HepG2 (cell line): ENCODE measurements around the gene CDC42BPG. TPM values are rescaled to one million over a fixed set of nuclear protein-coding genes. Genes with fewer than 3 reads are reported as not detected.
A peak's percentile ranks its signal among the peaks of the same experiment; 100 is the strongest.

Source experiments
- E2F1 ChIP-seq: sonication (generic); formaldehyde crosslinking; IDR thresholded peaks from 2 replicates; pipeline ENCODE4 v1.5.0; 2020; ENCODE audit warnings: missing genetic modification reagents
- FOXA3 ChIP-seq: IDR thresholded peaks from 2 replicates; pipeline ENCODE4 v1.6.1; 2016; ENCODE audit warnings: missing genetic modification reagents, missing compliant biosample characterization
- FOXM1 ChIP-seq: sonication (generic); formaldehyde crosslinking; IDR thresholded peaks from 2 replicates; pipeline ENCODE4 v1.5.0; 2020; ENCODE audit warnings: missing genetic modification reagents
- FOXP4 ChIP-seq: sonication (generic); formaldehyde crosslinking; IDR thresholded peaks from 2 replicates; pipeline ENCODE4 v1.4.0; 2020; ENCODE audit warnings: missing genetic modification reagents
- GPBP1L1 ChIP-seq: sonication (generic); formaldehyde crosslinking; IDR thresholded peaks from 2 replicates; pipeline ENCODE4 v1.5.0; 2020; ENCODE audit warnings: mild to moderate bottlenecking, missing genetic modification reagents
- HMG20B ChIP-seq: conservative IDR thresholded peaks from 2 replicates; pipeline ENCODE4 v1.6.1; 2016; ENCODE audit warnings: missing genetic modification reagents, missing compliant biosample characterization
- JUND ChIP-seq: sonication (generic); formaldehyde crosslinking; IDR thresholded peaks from 2 replicates; pipeline ENCODE4 v1.8.0; 2022; ENCODE audit warnings: mild to moderate bottlenecking, missing genetic modification reagents
- MEIS2 ChIP-seq: sonication (generic); formaldehyde crosslinking; IDR thresholded peaks from 2 replicates; pipeline ENCODE4 v1.9.0; 2021; ENCODE audit warnings: mild to moderate bottlenecking, missing genetic modification reagents
- PHF8 ChIP-seq: sonication (generic); formaldehyde crosslinking; IDR thresholded peaks from 2 replicates; pipeline ENCODE4 v1.5.0; 2020; ENCODE audit warnings: missing genetic modification reagents
- POLR2AphosphoS2 ChIP-seq: IDR thresholded peaks from 2 replicates; pipeline ENCODE4 v1.6.1; 2011; ENCODE audit warnings: low read depth, low read length, improper control_type of control experiment
- REPIN1 ChIP-seq: sonication (generic); formaldehyde crosslinking; IDR thresholded peaks from 2 replicates; pipeline ENCODE4 v1.8.0; 2022; ENCODE audit warnings: missing genetic modification reagents, low read depth, mild to moderate bottlenecking, borderline replicate concordance
- SIX1 ChIP-seq: sonication (generic); formaldehyde crosslinking; IDR thresholded peaks from 2 replicates; pipeline ENCODE4 v1.4.0; 2020; ENCODE audit warnings: missing genetic modification reagents, borderline replicate concordance
- SMAD1 ChIP-seq: sonication (generic); formaldehyde crosslinking; IDR thresholded peaks from 2 replicates; pipeline ENCODE4 v1.4.0; 2020; ENCODE audit warnings: missing genetic modification reagents, low read depth, mild to moderate bottlenecking, borderline replicate concordance
- SNAPC4 ChIP-seq: sonication (generic); formaldehyde crosslinking; IDR thresholded peaks from 2 replicates; pipeline ENCODE4 v1.4.0; 2020; ENCODE audit warnings: mild to moderate bottlenecking, missing genetic modification reagents
- YEATS2 ChIP-seq: sonication (generic); formaldehyde crosslinking; IDR thresholded peaks from 2 replicates; pipeline ENCODE4 v1.4.0; 2020; ENCODE audit warnings: missing genetic modification reagents, borderline replicate concordance
- ZBTB37 ChIP-seq: sonication (generic); formaldehyde crosslinking; IDR thresholded peaks from 2 replicates; pipeline ENCODE4 v1.4.0; 2020; ENCODE audit warnings: mild to moderate bottlenecking, missing genetic modification reagents
- ZNF564 ChIP-seq: sonication (generic); formaldehyde crosslinking; IDR thresholded peaks from 2 replicates; pipeline ENCODE4 v1.8.1; 2023; ENCODE audit warnings: mild to moderate bottlenecking, missing genetic modification reagents
- ZNF567 ChIP-seq: sonication (generic); formaldehyde crosslinking; IDR thresholded peaks from 2 replicates; pipeline ENCODE4 v1.8.1; 2023; ENCODE audit warnings: mild to moderate bottlenecking, missing genetic modification reagents, borderline replicate concordance
- polyA plus RNA-seq, 8 experiments: library from polyadenylated mRNA; depleted of rRNA in 3 of 8; stranded (reverse) in 7 of 8; unstranded in 1 of 8; fragments of >200 nt; fragmentation: Illumina TruSeq in 4 of 8; extraction: Trizol in 4 of 8; gene quantifications; 2 replicates each; pipeline versions ENCODE4 v1.2.1 to v1.2.3, GENCODE V29; 2011 to 2016; ENCODE audit warnings: low read depth in 4 of 8, missing spikeins in 1 of 8, mixed read lengths in 1 of 8; ENCODE audit not compliant: insufficient read depth in 1 of 8
- total RNA-seq, 5 experiments: library from RNA; depleted of rRNA; stranded (reverse); fragments of >200 nt; fragmentation: Illumina TruSeq; extraction: Trizol; gene quantifications; 2 replicates each; pipeline ENCODE4 v1.2.3, GENCODE V29; 2016; ENCODE audit warnings: low read depth in 1 of 5

Gene CDC42BPG
- total and polyA plus RNA-seq, 2 of the 13 experiments (the other 11 are each of a cell fraction or from before 2014, with no cell fraction given), result 0.55 to 1.4 TPM

- TF ChIP-seq FOXP4 (CRISPR knock-in tag) (peak; percentile 55), FOXM1 (CRISPR knock-in tag) (no peak), ZNF564 (peak; percentile 43; the same call in 1 of the 2 replicates), E2F1 (CRISPR knock-in tag) (no peak), FOXA3 (peak; percentile 84), GPBP1L1 (CRISPR knock-in tag) (no peak), ZNF567 (CRISPR knock-in tag) (no peak), SIX1 (no peak), ZBTB37 (no peak), HMG20B (no peak), SMAD1 (CRISPR knock-in tag) (no peak), POLR2AphosphoS2 (no peak), MEIS2 (CRISPR knock-in tag) (0 out of 2 replicates have a peak, but pooled peaks have one; percentile 44), SNAPC4 (peak; percentile 33; the same call in 1 of the 2 replicates), REPIN1 (CRISPR knock-in tag) (no peak), JUND (0 out of 2 replicates have a peak, but pooled peaks have one; percentile 53), YEATS2 (peak; percentile 39; the same call in 1 of the 2 replicates), PHF8 (CRISPR knock-in tag) (no peak)
Measured at GRCh38 chr11:64842851-64843685, 1.4 kb downstream of the CDC42BPG start (continued).
